ENCODE data around the gene COPS6.

COPS6 gene

GRCh38 chr7:100126931-100127865 is 38.4 kb downstream of the COPS6 start, which contains the start of gene MBLAC1 (continued):
- TF ChIP-seq ZNF48 (tag by site-specific recombination; IDR thresholded peaks at IDR 0.05): no peak
- TF ChIP-seq BCL11B (tag by site-specific recombination; IDR thresholded peaks at IDR 0.05; ENCODE audit: low read depth): peak; percentile 76; the same call in 1 of the 2 replicates
- TF ChIP-seq KLF7 (tag by site-specific recombination; IDR thresholded peaks at IDR 0.05; ENCODE audit: borderline replicate concordance): peak; percentile 90; the same call in 1 of the 2 replicates
- peak; percentile 93; the same call in 1 of the 2 replicates for TF ChIP-seq ZEB2 (tag by site-specific recombination; IDR thresholded peaks at IDR 0.05)
- no peak for TF ChIP-seq ZNF639 (tag by site-specific recombination; IDR thresholded peaks at IDR 0.05)
- TF ChIP-seq ZBTB17 (tag by site-specific recombination; IDR thresholded peaks at IDR 0.05): peak; percentile 90
- peak; percentile 59 for TF ChIP-seq ZNF561 (tag by site-specific recombination; IDR thresholded peaks at IDR 0.05; ENCODE audit: borderline replicate concordance)
- peak; percentile 90 for TF ChIP-seq ZBTB7A (tag by site-specific recombination; IDR thresholded peaks at IDR 0.05; ENCODE audit: low read depth)
- peak; percentile 87 for TF ChIP-seq ZBTB8A (tag by site-specific recombination; IDR thresholded peaks at IDR 0.05)
- TF ChIP-seq ZBTB20 (tag by site-specific recombination; IDR thresholded peaks at IDR 0.05): peak; percentile 97
- no peak for TF ChIP-seq ZNF16 (tag by site-specific recombination; IDR thresholded peaks at IDR 0.05; ENCODE audit: low read depth)
- peak; percentile 14; the same call in 1 of the 2 replicates for TF ChIP-seq ZNF239 (tag by site-specific recombination; IDR thresholded peaks at IDR 0.05)
- TF ChIP-seq HIC1 (tag by site-specific recombination; IDR thresholded peaks at IDR 0.05): peak; percentile 96
- peak; percentile 74 for TF ChIP-seq ZBTB11 (tag by site-specific recombination; conservative IDR thresholded peaks at IDR 0.05; ENCODE audit: low read depth)
- peak; percentile 68 for TF ChIP-seq SP7 (tag by site-specific recombination; IDR thresholded peaks at IDR 0.05)
- no peak for TF ChIP-seq ZNF148 (tag by site-specific recombination; IDR thresholded peaks at IDR 0.05; ENCODE audit: borderline replicate concordance)
- no peak for TF ChIP-seq ZNF2 (tag by site-specific recombination; IDR thresholded peaks at IDR 0.05)
- no peak for TF ChIP-seq IKZF3 (tag by site-specific recombination; IDR thresholded peaks at IDR 0.05)
- peak; percentile 86 for TF ChIP-seq SP2 (tag by site-specific recombination; IDR thresholded peaks at IDR 0.05)
- TF ChIP-seq BCL6B (tag by site-specific recombination; IDR thresholded peaks at IDR 0.05): no peak
- TF ChIP-seq PATZ1 (tag by site-specific recombination; IDR thresholded peaks at IDR 0.05): peak; percentile 98
- peak; percentile 44; the same call in 1 of the 2 replicates for TF ChIP-seq KLF1 (tag by site-specific recombination; IDR thresholded peaks at IDR 0.05)
- 0 out of 2 replicates have a peak, but pooled peaks have one; percentile 30 for TF ChIP-seq ZNF664 (tag by site-specific recombination; IDR thresholded peaks at IDR 0.05)
- TF ChIP-seq ZNF426 (tag by site-specific recombination; IDR thresholded peaks at IDR 0.05): no peak
- no peak for TF ChIP-seq ZNF311 (tag by site-specific recombination; IDR thresholded peaks at IDR 0.05; ENCODE audit: borderline replicate concordance)
- peak; percentile 25; the same call in 1 of the 2 replicates for TF ChIP-seq ZNF843 (tag by site-specific recombination; IDR thresholded peaks at IDR 0.05)

Measured in HEK293 (cell line).